Smooth muscle cell of the brain vasculature (primary cell): ENCODE measurements around the gene ACSS3.
"Not testable (repeated sequence)": the region's sequence is repeated elsewhere in the genome, so short reads cannot be mapped to it uniquely, and the experiment has no call there.

ENCODE experiments used
- DNase-seq: peaks from one replicate; pipeline ENCODE4 v3.0.0-alpha.2; 2012; ENCODE audit warnings: low read depth, low spot score

ACSS3 gene

DNA sequence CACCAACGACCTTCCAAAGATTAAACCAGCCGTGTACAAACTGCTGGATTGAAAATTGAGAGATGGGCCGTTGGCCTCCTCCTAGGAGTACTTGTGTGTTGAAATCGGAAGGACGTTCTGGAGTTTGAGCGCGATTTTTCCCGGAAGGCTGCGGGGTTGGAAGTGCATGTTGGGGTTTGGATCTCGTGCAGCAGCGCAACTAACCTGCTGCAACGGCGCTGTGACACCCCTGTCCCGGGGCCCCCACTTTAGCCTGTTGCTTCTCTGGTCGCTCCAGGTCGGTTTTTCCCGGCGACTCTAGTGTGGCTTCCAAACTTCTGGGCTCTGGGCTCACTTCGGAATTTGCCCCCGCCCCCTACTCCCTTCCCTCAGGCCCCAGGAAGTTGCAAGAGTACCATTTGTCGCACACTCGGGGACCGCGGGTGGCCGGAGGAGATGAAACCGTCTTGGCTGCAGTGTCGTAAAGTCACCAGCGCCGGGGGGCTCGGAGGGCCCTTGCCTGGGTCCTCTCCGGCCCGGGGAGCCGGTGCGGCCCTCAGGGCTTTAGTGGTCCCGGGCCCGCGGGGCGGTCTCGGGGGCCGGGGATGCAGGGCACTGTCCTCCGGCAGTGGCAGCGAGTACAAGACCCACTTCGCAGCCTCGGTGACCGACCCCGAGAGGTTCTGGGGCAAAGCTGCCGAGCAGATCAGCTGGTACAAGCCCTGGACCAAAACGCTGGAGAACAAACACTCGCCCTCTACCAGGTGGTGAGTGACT, at the start of gene ACSS3:
Gene ACSS3, plus strand, starts transcription at position 394 of the 756 bp plus-strand sequence. Its CDS starts 42 bp downstream, at position 436.
- no peak for DNase-seq

GRCh38 chr12:81034926-81035325, 43.0 kb upstream of the ACSS3 start:
- DNase-seq: no peak

DNA sequence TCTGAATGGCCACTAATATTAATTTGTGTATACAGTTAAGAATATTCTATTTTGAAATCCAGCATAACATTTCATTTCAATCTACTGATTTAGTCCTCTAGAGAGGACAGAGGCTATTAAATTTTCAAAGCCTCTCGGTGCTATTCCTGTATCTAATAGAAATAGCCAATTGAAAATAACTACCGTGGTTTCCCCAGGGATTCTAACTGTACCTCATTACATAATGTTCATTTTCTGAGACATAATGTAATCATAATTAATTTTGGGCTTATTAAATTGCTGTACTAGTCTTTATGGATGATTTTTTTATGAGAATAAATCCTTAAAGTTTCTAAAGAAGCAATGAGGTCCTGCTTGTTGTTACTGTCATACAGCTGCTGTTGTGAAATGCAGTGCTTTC, 38.6 kb upstream of the ACSS3 start:
- no peak for DNase-seq

DNA sequence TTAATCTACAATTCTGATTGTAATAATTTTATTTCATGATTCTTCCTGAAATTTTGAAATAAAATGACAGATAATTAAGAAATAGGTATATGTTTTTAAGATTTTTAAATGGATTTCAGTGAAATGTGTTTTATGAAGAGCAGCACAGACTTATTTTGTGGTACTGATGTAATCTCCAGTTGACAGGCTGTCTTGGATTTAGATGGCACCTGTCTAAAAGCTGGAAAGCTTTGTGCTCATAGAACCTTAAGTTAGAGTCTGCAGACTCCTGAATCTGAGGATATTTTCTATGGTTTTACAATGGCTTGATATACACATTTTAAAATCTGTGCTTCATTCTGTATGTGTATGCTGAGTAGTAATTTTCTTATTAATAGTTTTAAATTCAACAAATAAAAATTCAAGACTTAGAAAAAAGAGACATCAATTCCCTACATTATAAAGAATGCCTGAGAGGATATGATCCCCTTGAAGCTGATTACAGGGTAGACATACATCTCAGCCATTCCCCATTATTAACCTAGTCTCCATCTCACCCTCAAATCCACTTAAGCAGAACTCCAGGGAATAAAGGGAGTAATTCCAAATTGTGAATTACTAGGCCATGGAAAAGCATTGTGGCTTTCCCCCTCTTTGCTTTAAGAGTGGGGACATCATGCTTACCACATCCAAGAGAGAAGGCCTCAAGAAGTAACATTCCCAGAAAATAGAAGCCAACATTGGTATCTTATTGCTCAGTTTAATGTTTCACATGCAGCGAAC, 33.7 kb upstream of the ACSS3 start:
- no peak for DNase-seq

GRCh38 chr12:81064971-81065370, 12.9 kb upstream of the ACSS3 start:
- not testable (repeated sequence) for DNase-seq

GRCh38 chr12:81070846-81071245, 7.0 kb upstream of the ACSS3 start:
- no peak for DNase-seq

DNA sequence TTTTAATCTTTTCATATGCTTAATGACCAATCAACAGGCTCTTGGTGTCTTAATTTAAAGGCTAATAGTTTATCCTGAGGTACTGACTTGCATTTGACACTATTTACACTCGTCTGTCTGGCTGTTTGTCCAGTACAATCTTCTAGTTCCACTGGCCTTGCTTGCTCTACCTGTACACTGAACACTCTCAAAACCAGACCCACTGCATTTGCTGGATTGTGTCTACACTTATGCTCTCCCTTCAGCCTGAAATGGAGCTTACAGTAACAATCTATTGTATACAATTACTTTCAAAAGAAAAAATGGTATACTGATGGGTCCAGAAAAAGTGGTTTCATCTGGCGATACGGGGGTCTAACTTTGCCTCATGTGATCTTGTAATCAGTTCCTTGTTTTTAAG, 2.3 kb upstream of the ACSS3 start:
- DNase-seq: no peak

DNA sequence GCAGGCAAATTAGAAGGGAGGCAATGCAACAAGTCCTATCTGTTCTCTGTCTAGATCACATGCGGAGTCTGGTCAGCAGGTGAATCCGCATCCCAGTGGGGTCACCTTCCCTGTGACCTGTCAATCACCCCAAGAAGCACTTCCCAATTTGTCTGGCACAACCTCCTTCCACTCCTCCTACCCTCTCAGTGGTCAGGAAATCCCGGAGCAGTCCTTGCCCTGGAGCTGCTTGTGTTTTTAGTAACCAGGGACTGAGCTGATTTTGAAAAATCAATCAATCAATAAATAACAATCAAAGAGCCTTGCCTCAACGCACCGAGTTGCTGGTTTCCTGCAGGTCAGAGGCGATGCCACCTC, 572 bp upstream of the ACSS3 start:
- no peak for DNase-seq

DNA sequence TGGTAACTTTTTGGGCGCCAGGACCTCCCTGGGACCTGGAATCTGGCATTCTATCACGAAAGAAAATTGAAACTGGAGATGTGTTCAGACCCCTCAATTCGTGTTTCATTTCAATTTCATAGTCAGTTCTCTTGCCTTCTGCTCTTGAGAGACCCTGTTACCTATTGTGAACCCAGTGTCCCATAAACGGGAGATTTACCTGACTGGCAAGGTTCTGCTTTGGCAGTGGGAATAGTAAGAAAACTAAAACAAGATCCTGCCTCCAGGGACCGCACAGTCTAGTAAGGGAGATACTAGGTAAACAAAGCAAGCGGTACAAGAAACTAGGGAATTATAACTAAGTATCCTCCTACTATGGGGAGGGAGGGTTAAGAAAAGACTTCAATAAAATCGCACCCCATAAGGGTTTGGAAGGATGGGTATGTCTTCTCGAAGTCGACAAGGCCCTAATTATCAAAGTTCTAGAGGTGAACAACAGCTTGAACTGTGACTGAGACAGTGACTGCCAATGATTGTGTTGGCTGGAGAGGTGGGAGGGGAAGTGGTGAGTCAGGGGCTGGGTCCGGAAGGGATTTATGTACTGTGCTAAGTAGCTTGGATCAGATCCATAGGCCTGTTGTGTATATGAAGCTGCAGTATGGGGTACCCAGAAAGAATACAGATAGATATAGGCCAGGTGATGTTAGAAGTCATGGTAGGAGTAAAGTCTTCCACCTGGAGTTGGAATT, 754 bp downstream of the ACSS3 start:
- no peak for DNase-seq

GRCh38 chr12:81079280-81080076, 1.6 kb downstream of the ACSS3 start:
- no peak for DNase-seq

- no peak for DNase-seq
Measured at GRCh38 chr12:81080431-81080983, 2.6 kb downstream of the ACSS3 start.

- DNase-seq: no peak
Measured at GRCh38 chr12:81081726-81082125, 3.8 kb downstream of the ACSS3 start.

GRCh38 chr12:81083018-81083417, 5.1 kb downstream of the ACSS3 start:
- no peak for DNase-seq

- DNase-seq: no peak
Measured at GRCh38 chr12:81083906-81084513, 6.1 kb downstream of the ACSS3 start.

DNA sequence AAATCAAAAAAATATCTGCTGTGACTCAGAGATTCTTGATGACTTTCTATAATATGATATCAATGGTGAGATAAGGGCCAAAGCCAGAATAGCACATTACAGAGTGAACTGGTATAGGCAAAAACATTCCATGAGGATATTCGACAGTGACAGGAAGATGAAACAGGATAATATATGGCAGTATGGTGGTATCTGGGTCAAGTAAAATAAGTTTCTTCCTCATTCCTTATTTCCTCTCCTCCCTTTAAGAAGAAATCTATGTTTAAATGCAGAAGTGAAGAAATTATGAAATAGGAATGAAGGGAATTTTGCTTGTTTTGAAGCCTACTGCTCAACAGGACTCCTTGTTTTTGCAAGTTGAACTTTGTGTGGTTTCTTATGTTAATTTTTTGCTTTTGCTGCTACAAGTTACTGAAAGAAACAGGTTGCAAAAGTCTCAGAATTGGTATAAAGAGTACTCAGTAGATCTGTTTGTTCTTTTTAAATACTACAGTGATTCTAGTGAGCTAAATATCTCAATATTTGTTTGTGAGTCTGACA, 7.0 kb downstream of the ACSS3 start:
- no peak for DNase-seq

GRCh38 chr12:81085832-81086231, 8.0 kb downstream of the ACSS3 start:
- no peak for DNase-seq

DNA sequence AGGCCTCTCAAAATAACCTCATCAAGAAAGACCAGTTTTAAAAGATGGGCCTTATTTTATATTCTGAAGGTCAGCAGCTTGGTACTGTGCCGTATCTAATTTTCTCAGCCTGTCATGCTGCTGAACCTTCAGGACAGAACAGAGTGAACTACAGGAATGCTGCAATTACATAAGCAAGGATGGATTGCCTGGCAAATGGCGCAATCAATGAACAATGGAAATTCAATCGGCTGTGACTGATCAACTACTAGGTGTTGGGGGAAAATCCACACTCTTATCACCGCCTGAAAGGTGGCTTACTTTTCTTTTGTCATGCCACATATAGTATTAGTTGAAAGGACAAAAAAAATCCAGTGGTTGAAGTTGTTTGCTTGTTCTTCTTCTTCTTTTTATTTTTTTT, 8.5 kb downstream of the ACSS3 start:
- DNase-seq: no peak

- DNase-seq: no peak
Measured at GRCh38 chr12:81088221-81088620, 10.3 kb downstream of the ACSS3 start.

DNA sequence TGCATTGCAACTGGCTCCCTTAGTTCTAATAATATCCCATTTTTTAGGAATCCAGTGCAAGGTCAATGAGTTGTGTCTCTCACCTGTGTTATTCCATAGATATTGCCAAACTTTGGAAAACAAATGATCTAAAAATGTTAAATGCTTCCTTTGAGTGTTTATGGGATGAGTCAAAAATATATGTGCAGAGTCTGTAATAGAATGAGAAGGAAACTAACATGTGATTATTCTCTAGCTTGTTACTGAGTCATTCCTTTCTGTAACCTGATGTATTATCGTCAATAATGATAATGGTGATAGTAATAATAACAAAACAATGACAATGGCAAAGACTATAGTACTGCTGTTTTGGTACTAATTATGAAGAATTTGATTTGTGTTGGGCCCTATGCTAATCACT, 11.5 kb downstream of the ACSS3 start:
- DNase-seq: no peak

DNA sequence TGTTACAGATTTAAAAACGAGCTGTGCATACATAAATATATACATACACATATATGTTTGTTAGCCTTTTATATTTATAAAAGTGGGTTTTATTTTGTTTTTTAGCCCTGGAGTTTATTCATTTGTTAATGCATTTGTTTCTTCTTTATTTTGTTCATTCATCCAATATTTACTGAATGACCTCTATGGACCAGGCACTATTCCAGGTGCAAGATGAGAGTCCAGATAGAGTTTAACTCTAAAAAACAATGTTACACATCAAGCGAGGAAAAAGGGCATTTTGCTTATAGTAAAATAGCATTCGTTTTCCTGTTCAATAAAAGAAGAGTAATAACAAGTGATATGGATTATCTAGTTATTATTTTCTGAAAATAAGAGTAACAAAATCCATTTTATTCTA, 14.2 kb downstream of the ACSS3 start:
- DNase-seq: no peak
